DND-41 (cell line): ENCODE measurements around the gene CNEP1R1.

ENCODE experiments used
- EZH2 ChIP-seq: IDR thresholded peaks from 3 replicates; pipeline ENCODE4 v1.6.1; 2012; ENCODE audit warnings: borderline replicate concordance, low read depth, mild to moderate bottlenecking, moderate library complexity, low read length, inconsistent platforms; ENCODE audit not compliant: severe bottlenecking
- TF ChIP-seq, protein P1 (sequence below): IDR thresholded peaks from 2 replicates; pipeline ENCODE4 v1.5.1; 2012; ENCODE audit warnings: borderline replicate concordance, low read length, moderate library complexity, mild to moderate bottlenecking; ENCODE audit not compliant: poor library complexity, severe bottlenecking; ENCODE audit errors: extremely low read depth

DNA sequence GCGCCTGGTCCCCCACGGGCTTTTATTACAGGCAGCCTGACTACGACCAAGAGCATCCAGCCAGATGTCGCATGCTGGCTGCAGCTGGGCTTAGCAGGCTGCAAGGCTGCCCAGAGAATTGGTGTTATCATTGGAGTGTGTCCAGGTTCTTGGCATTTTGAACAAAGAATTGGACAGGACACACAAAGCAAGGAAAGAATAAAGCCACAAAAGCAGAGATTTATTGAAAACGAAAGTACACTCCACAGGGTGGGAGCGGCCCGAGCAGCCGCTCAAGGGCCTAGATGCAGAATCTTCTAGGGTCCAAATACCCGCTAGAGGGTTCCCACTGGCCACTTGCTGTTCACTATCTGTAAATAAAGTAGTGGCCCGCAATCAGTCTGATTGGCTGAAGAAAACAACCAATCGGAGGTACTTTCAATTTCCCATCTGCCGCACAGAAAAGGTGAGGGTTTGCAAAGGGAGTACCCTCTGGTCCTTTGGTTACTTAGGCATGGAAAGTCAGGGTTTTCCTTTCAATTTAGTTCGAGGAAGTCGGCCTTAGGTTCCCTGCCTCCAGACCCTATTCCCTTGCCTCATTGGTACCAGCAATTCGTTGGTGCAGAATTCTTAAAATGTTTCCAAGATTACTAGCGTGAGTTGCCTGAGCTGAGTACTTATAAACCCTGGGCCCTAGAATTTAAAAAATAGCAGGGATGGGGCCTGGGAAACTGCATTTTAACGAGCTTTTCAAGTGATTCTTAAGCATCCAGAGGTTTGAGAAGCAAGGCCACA is 38.5 kb upstream of the CNEP1R1 start:
- TF ChIP-seq, protein P1, sequence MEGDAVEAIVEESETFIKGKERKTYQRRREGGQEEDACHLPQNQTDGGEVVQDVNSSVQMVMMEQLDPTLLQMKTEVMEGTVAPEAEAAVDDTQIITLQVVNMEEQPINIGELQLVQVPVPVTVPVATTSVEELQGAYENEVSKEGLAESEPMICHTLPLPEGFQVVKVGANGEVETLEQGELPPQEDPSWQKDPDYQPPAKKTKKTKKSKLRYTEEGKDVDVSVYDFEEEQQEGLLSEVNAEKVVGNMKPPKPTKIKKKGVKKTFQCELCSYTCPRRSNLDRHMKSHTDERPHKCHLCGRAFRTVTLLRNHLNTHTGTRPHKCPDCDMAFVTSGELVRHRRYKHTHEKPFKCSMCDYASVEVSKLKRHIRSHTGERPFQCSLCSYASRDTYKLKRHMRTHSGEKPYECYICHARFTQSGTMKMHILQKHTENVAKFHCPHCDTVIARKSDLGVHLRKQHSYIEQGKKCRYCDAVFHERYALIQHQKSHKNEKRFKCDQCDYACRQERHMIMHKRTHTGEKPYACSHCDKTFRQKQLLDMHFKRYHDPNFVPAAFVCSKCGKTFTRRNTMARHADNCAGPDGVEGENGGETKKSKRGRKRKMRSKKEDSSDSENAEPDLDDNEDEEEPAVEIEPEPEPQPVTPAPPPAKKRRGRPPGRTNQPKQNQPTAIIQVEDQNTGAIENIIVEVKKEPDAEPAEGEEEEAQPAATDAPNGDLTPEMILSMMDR: no peak
- TF ChIP-seq EZH2: no peak
